Limb (tissue), 2 donors: ENCODE data around the gene ARPIN.
"Not testable (repeated sequence)": the region's sequence is repeated elsewhere in the genome, so short reads cannot be mapped to it uniquely, and the experiment has no call there.

Source experiments
- DNase-seq, 2 donors: peaks; one replicate each; pipeline ENCODE4 v3.0.0-alpha.2; 2016; ENCODE audit errors: extremely low spot score in 2 of 2

Gene ARPIN

DNA sequence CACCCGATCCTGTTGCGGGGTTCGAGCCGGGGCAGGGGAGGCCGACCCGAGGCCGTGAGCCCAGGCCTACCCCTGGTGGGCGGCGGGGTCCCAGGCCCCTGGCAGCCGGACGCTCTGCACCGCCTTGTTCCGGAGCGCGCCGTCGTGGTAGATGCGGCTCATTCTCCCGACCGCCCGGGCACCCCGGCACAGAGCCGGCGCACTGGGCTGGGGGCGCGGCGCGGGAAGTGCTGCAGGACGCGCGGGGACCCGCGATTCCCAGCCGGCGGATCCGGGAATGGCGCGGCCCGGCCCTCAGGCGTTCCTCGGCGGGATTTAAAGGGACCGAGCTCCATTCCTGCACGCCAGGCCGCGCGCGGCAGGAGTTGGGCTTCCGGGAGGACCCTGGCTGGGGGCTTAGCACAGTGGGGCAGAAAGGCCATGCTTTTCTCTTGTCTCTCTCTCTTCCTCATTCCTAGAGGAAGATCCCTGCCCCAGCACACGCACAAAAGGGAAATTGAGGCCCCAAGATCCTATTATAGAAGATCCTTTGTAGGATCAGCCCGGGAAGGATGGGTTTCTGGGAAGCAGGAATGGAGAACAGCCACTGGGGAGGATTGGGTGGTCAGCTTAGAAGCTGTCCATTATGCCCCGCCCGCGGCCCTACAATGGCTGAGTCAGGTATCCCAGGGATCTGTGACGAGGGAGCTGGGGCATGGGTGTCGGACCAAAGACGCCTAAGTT lies at the start of gene ARPIN:
Gene ARPIN (minus strand): TSS at position 279 of the 723 bp plus-strand sequence. CDS start 117 bp downstream, at position 162.
- DNase-seq: peak; percentile 51 to 82

DNA sequence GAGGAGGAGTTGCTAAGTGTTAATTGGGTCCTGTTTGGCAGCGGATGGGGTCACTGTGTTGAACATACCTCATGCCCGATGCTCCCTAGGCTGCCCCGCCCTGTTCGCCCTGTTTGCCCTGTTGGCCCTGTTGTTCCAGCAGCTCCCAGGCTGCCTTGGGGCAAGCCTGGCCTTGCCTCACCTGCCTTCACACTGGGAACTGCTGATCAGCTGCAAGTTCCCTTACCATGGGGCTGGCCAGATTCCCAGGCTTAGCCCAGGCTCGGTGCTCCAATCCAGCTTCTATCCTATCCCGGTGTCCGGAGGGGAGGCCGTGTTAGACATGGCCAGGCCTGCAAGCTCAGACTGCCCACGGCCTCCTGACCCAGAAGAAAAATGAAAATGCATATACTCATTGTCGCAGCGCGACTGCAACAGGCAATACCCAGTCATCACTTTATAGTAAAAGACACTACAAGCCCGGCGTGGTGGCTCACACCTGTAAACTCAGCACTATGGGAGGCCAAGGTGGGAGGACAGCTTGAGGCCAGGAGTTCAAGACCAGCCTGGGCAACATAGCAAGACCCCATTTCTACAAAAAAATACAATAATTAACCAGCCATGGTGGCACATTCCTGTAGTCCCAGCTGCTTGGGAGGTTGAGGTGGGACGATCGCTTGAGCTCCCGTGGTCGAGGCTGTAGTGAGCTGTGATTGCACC lies 45.5 kb upstream of the ARPIN start:
- no peak for DNase-seq

DNA sequence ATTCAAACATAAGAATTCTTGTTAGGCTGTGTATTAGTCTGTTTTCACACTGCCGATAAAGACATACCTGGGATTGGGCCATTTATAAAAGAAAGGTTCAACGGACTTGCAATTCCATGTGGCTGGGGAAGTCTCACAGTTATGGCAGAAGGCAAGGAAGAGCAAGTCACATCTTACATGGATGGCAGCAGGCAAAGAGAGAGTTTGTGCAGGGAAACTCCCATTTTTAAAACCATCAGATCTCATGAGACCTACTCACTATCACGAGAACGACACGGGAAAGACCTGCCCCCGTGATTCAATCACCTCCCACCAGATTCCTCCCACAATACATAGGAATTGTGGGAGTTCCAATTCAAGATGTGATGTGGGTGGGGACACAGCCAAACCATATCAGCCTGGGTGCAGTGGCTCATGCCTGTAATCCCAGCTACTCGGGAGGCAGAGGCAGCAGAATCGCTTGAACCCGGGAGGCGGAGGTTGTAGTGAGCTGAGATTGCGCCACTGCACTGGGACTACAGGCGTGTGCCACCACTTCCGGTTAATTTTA lies 42.8 kb upstream of the ARPIN start:
- DNase-seq: not testable (repeated sequence)

DNA sequence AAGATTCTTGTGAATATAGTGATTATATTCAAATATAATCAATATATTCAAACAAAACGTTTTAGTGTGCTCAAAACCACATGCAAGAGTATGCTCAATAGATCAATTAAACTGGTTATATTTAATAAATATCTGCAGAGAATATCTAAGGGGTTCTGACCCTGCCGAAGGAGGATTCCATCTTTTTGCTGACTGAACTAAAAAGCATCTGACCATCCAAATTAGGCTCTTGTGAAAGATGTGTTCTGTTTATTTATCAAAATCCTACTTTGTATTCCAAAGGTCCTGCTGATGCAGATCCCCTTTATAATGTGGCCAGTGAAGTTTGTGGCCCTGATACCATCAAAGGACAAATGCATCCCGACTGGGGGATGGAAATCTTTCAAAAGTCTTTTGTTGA lies 41.8 kb upstream of the ARPIN start:
- DNase-seq: no peak

DNA sequence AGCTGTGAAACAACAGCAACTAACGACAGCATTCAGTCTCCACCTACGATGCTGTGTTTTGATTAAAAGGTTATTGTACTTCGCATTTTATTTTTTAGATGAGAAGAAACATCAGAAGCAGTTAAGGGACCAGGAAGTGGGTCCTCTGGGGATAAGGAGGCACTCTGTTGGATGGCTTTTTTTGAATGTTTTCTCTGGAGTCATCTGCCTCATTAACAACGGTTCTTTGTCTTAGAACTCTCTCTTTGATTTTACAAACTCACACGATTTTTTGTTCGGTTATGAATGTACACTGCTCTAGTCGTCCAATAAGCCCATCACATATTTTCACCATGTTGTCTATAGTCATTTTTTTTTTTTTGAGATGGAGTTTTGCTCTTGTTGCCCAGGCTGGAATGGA lies 36.0 kb upstream of the ARPIN start:
- DNase-seq: no peak

DNA sequence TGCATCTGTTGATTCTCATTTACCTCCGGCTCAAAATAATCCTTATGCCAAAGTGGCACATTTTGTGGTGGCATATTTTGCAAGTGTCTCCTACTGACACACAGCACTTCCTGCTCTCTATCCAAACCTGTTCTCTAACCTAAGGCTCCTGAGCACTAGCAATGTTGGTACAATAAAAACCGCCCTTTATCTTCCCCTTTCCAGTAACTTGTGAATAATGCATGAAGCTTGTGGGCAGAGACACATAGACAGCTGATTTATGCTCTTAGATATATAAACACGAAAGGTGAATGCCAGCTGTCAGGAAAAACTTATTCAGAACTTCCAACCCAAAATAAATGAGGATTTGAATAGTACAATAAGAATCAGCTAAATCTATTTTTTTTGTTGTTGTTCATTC lies 34.6 kb upstream of the ARPIN start:
- no peak for DNase-seq

DNA sequence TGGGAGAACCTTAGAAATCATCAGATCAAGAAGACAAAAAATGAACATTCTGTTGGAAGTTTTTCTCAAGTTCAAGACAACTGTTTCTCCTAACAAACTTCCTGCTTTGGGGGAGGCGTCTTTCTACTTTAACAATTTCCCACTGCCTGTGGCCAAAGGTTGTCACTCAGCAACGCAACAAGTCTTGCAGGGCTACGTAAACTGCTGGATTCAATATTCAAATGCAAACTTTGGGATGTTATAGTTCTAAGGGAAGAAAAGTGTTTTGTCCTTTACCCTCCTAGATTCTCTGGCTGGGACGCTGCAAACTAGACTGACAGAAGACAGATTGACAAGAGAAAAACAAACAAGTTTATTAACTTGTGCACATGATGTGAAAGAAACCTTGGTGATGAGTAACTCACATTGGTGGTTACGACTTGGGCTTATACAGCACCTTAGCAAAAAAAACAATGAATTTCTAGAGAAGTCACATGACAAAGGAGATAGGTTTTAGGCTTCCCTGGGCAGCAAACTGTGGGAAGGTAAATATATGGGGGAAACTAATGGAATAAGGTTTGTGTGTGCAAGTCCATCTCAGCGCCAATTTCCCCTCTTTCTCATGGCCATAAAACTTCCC lies 34.0 kb upstream of the ARPIN start:
- DNase-seq: no peak

DNA sequence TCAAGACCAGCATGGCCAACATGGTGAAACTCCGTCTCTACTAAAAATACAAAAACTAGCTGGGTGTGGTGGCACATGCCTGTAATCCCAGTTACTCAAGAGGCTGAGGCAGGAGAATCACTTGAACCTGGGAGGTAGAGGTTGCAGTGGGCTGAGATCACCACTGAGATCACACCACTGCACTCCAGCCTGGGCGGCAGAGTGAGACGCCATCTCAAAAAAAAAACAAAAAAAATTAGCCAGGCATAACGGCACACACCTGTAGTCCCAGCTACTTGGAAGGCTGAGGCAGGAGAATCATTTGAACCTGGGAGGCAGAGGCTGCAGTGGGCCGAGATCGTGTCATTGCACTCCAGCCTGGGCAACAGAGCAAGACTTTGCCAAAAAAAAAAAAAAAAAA lies 31.0 kb upstream of the ARPIN start:
- not testable (repeated sequence) for DNase-seq

DNA sequence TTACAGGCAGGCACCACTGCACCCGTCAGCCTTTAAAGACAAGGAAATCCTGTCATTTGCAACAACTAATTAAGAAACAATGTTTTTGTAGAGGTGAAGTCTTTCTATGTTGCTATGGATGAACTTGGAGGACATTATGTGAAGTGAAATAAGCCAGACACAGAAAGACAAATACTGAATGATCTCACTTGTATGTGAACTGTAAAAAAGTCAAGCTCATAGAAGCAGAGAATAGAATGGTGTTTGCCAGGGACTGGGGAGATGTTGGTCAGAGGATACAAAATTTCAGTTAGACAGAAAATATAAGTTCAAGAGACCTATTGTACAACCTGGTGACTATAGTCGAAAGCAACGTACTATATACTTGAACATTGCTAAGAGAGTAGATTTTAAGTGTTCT lies 27.2 kb upstream of the ARPIN start:
- no peak for DNase-seq

DNA sequence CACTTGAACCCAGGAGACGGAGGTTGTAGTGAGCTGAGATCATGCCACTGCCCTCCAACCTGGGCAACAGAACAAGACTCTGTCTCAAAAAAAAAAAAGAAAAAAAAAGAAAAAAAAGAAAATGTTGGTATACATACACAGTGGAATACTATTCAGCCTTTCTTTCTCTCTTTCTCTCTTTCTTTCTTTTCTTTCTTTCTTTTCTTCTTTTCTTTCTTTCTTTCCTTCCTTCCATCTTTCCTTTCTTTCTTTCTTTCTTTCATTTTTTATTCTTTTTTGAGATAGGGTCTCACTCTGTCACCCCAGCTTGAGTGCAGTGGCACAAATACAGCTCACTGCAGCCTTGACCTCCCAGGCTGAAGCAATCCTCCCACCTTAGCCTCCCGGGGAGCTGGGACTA lies 26.6 kb upstream of the ARPIN start:
- DNase-seq: not testable (repeated sequence)

DNA sequence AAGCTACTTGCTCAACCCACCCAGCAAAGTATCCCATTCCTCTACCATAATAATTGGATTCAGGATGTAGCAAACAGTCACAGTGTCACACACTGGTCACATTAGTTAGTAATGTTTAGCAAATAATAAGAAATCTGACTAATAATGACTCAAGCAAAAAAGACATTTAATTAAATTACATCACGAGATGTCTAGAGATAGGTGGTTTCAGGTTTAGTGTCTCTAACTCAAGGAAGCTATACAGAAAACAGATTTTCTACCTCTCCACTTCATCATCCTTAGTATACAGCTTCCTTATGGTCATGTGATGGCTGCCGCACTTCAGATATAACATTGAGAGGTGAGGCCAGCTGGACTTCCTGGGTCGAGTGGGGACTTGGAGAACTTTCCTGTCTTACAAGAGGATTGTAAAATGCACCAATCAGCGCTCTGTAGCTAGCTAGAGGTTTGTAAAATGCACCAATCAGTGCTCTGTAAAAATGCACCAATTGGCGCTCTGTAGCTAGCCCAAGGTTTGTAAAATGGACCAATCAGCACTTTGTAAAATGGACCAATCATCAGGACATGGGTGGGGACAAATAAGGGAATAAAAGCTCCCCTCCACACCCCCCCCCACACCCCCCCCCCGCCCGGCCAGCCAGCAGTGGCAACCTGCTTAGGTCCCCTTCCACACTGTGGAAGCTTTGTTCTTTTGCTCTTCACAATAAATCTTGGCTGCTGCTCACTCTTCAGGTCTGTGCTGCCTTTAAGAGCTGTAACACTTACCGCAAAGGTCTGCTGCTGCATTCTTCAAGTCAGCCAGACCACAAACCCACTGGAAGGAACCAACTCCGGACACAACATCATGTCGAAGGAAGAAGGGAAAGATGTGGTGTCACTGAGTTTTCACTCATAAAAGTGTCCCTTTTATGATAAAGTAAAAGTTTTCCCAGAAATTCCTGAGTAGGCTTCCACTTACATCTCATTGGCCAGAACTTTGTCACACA lies 24.9 kb upstream of the ARPIN start:
- DNase-seq: no peak

DNA sequence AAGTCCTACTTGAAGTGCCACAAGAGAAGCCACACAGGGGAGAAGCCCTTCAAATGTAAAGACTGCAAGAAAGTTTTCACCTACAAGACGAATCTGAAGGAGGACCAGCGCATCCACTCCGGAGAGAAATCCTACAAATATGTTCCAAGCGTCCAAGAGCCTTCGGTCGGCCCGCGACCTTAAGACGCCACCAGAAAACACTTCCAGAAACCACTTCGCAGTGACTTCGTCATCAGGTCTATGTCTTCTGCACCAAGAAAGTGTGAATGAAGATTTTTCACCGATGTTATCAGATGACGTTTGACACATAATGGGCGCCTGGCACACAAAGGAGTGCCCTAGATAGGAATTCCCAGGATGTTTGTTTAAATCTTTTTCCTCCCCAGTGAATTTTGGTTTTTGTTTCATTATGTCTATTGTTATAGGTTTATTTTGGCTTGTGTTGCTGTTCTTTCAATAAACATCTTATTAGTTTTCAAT lies 24.1 kb upstream of the ARPIN start:
- DNase-seq: no peak

DNA sequence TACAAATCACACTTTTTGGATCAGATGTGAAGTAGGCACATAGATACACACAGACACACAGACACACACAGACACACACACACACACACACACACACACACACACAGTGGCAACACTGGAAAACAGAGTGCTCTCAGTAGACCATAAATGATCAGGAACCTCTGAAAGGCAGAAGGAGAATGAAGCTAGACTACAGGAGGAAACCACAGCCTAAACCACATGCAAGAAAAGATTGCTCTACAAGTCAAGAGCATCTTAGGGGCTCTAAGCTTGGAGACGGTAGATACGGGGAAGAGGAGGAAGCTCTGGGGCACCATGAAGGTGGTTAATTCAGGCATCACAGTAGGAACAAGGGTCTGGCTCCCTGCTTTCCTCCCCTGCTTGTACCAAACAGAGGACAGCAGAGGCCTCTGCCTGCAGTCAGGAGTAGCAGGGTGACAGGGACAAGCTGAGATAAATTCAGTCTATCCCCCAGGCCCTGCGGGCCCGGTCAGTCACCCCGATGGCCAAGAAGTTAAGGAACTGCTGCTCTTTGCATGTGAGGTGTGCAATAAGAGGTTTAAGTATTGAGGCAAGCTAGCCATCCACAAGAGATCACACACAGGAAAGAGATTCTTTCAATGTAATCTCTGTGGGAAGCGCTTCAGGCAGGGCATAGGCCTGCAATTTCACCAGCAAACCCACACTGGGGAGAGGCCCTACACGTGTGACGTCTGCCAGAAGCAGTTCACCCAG lies 23.5 kb upstream of the ARPIN start:
- no peak for DNase-seq

DNA sequence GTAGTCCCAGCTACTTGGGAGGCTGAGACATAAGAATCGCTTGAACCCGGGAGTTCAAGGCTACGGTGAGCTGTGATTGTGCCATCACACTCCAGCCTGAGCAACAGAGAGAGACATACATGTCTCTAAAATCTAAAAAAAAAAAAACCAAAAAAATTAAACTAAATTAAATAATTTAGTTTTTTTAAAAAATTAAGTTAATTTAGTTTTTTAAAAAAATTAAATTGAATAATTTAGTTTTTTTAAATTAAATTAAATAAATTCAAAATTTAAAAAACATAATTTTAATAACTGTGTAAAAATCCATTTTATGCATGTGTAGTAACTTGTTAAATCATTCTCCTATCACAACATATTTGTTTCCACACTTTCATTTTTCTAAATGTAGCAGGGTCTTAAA lies 20.1 kb upstream of the ARPIN start:
- no peak for DNase-seq

DNA sequence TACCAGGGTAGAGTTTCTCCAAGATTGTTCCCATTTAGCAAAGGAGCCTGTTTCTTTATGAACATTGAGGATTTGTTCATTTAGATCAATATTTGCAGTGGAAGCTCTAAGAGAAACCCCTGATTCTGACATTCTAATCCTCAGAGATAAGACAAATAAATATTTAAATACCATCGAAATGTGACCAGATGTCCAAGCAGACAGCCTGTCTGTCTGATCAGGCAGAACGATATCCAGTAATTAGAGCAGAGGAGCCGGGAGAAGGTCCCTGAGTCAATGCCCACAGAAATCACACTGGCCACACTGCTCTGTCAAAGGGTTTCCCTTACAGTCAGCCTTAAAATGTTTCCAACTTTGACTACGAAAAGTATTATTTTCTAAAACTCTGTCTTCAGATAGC lies 15.7 kb upstream of the ARPIN start:
- no peak for DNase-seq

DNA sequence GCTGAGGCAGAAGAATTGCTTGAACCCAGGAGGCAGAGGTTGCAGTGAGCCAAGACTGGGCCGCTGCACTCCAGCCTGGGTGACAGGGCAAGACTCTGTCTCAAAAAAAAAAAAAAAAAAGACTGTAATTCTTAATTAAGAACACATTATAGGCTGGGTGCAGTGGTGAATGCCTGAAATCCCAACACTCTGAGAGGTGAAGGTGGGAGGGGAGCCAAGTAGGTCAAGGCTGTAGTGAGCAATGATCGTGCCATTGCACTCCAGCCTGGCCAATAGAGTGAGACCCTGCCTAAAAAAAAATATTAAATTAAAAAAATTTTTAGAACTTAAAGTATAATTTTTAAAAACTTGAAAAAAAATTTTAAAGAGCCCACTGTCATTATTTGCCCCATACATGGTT lies 13.4 kb upstream of the ARPIN start:
- DNase-seq: no peak

DNA sequence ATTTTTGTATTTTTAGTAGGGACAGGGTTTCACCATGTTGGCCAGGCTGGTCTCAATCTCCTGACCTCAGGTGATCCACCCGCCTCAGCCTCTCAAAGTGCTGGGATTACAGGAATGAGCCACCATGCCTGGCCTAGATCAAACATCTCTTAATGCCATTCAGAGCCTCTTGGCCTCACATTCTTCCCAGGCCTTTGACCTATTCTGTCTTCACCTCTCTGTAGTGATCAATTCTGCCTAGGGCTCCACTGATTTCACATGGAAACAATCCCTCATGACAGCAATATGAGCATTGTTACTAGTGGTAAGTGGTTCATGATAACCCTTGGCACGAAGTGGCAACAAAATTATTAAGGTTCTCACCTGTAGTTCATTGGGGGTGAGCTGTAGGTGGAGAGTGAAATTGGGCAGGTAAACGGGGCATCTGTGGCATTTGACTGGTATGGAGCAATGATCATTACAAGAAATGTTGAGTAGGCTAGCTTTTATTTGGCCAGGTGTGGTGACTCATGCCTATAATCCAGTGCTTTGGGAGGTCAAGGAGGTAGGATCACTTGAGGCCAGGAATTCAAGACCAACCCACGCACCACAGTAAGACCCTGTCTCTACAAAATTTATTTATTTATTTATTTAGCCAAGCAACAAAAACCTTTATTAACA lies 4.8 kb upstream of the ARPIN start:
- DNase-seq: no peak

DNA sequence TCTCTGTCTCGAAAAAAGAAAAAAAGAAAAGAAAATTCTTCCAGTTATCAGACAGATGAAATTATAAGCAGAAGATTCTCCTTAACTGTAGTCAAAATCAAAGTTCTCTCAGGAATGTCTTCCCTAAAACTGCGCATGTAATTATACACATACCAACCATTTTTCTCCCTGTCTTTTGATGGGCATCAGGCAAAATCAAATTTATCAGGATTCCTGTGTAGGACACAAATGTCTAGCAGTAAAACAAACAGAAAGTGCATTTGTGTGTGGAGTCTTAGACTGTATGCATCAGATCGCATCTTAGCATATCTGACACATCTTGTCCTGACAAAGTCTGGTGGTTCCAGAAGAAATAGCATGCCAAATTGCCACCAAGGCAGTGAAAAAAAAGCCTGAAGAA lies 3.9 kb upstream of the ARPIN start:
- DNase-seq: no peak

DNA sequence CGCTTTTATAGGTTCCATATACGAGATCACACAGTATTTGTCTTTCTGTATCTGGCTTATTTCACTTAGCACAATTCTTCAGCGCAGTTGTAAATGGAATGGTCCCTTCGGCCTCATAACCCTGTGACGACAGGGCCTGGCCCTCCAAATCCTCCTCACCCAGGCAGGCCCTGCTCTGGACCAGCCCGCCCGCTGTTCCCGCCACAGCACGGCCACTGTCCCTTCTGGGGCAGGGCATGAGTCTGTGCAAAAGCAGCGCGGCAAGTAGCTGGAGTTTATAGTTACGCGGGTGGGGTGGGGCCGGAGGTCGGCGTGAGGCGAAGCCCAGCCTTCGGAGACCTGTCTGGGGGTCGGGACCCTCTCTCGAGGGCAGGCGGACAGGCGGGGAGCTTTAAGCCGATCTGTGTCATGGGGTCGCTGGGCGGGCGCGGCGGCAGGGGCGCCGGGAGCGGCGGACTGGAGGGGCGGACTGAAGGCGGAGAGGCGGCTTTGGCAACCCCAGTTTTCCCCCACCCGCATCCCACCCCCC lies 543 bp downstream of the ARPIN start:
- peak in 1 of 2 donors; percentile 24 for DNase-seq
